ENCODE results near the gene CXCL1.

The CXCL1 gene

DNA sequence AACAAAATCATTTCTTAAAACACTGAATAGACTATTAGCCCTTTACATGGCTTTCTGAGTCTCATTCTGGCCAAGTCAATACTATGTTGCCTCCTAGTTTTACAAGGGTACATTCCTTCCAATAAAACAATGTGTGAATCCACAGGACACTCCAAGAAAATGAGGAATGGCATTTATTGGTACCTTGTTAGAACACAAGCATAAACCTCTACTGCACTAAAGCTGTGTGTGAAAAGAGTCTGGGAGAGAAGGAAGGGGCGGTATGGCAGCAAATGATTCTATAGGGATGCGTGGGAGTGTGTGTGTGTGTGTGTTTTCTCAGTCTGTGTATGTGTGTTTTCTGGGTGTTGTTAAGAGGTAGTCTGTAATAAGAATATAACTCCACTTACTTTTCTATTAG, 48.9 kb downstream of the CXCL1 start:
- DNase-seq (ENCODE audit: low read depth) = no peak

DNA sequence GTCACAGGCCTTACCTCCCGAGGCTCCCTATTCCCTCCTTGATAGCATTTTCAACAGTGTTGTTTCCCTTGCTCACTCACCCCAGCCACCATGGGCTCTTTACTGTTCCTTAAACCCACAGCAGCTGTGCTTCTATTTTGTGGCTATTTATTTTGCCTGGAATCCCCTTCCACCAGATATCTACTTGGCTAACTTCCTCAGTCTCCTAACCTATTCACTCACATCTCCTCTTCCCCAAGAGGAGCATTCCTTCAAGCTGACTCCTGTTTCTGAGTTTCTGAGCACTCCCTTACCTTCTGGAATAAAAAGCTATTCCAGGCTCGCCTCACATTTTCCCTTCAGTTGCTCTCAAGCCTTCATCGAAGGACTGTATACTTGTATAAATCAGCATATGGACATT, 50.5 kb downstream of the CXCL1 start:
- no peak for DNase-seq (ENCODE audit: low read depth)
